ENCODE data around the gene LRRC71. TPM values are rescaled to one million over a fixed set of nuclear protein-coding genes. Genes with fewer than 3 reads are reported as not detected.

The LRRC71 gene
- total RNA-seq, 1 donor from 2014 or later, result not detected

DNA sequence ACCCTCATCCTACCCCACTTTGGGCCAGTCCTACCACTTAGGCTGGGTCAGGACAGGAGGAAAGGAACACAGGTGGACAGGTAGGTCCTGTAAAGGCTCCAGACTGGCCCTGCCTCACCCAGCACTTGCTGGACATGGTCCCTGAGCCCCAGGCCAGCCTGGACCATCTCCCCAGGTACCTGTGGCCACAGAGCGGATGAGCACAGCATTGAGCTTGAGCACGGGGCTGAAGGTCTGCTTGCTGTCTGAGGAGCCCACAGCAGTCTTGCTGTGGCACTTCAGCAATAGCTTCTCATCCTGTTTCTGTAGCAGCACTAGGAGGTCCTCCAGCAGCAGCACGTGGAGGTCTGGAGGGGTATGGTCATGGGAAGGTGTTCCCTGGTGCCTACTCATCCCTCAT is 23.3 kb downstream of the LRRC71 start:
- intact Hi-C loops (cut with micrococcal nuclease), result no loop called here

DNA sequence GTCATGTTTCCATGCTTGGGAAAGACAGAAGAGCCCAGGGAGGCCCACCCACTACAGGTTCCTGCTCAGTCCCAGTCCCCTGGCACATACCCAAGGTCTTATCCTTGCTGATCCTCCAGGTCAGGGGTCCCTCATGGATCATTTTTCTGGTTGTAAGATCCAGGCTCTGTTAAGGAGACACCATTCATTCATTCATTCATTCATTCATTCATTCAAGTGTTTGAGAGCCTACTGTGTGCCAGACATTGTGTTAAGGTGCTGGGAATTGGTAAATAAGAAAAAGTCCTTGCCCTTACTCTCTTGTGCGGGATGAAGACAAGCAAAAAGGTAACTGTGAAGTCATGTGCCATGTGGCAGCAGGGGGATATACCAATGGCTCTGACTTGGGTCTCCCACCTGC is 23.8 kb downstream of the LRRC71 start:
- intact Hi-C loops (cut with micrococcal nuclease), result no loop called here

DNA sequence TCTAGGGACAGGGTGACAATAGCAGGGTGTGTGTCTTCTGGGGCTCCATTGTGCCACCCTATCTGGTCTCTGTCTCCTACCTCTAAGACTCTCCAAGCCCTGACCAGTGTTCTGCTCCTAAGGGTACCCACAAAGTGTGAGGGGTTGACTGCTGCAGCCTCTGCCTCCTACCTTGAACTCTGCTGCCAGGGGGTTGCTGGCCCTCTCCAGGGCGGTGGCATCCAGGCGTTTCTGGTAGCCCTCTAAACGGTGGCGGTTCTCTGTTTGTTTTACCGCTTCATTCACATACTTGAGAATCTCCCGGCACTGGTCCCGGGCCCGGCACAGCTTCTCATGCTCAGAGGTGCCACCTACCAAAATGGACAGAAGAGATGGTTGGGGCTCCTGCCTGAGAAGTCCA is 24.4 kb downstream of the LRRC71 start:
- intact Hi-C loops (cut with micrococcal nuclease), result no loop called here

DNA sequence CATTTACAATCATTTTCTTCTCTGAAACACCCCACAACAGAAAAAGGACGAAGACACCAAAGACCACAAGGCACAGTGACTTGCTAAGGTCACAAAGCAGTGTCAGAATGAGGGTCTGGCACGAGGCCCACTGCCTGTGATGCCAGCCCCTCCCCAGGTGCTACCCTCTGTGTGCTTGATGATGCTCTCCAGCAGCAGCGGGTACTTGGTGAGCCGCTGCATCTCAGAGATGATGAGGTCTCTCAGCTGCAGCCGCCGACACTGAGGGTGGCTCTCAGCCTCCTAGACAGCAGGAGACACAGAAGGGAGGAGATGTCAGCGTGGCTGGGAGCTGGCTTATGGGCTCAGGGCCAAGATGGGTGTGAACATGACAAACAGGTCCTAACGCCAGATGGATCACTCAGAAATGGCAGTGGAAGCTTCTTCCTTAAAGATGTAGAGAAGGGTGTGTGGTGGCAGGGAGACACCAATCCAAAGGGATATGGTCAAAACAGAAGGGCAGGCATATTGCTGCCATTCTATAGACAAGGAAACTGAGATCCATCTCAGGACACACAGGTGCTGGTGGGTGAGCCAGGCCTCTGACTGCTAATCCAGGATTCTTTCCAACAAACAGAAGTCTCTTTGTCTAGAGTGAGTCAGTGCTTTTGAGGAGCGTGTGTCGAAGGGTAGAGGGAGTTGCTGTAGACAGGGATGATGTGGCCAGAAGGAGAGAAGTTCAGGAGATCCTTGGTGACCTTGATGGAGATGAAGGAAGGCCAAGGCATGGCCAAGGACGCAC is 25.6 kb downstream of the LRRC71 start:
- intact Hi-C loops (cut with micrococcal nuclease), result no loop called here

DNA sequence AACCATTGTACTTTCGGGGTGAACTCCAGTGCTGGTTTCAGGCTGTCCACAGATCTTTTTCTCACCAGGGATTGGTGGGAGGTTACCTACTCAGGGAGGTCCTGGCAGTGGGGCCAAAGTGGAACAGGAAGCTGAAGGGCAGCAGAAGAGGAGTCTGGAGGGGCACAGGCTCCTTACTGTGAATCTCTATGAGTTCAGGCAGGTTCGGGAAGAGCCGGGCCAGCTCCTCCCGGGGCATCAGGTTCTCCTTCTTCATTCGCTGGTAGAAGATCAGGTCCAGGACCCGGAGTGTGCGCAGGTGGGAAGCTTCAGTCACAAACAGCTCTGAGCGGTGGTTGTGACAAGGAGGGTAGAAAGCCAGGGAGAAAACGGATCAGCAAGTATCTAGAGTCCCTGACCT is 26.7 kb downstream of the LRRC71 start:
- intact Hi-C loops (cut with micrococcal nuclease), result no loop called here

DNA sequence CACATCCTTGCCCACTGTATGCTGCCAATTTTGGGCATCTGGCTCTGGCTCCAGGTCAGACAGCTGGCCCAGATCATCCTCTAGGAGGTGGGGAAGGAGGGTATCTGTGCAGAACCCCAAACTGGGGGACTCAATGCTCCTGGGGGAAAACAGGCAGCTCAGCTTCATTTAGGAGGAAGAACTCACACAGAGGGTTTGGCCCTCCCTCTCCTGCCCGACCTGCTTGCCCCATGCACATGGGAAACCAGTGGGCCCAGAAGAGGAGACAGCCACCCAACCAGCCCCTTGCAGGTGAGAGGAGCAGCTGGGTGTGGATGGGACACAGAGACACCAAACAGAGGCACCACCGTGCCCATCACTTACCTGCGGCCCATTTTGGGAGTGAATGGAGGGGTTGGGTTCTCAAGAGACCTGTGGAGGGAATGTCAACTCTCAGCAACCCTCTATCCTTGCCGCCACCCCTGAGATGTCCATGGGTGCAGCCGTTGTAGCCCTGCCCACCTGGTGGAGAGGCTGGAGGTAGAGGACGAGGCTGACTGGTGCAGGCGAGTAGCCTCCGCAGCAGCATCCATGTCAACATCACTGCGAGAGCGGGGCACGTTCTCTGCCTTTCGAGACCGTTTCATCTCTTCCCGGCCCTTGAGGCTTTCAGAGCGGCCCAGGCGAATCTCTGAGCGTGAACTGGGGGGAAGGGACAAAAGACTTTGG is 27.5 kb downstream of the LRRC71 start:
- intact Hi-C loops (cut with micrococcal nuclease), result no loop called here

DNA sequence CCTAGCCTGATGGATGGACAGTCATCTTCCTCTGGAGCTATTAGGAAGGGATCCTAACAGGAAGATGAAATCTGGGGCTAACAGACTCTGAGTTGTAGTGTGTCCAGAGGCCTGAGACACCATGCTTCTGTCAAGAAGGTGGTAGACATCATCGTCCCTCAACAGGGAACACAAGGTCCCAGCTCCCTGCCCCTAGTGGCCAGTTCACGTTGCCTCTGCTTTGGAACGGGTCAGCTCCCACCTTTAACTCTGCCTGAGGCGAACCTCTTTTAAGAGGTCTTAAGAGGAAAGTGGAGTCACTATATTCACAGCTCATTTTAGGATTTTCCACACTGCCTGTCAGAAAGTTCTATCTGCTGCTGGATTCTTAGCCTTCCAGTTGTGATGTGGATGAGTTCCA is 28.3 kb downstream of the LRRC71 start:
- intact Hi-C loops (cut with micrococcal nuclease), result no loop called here

DNA sequence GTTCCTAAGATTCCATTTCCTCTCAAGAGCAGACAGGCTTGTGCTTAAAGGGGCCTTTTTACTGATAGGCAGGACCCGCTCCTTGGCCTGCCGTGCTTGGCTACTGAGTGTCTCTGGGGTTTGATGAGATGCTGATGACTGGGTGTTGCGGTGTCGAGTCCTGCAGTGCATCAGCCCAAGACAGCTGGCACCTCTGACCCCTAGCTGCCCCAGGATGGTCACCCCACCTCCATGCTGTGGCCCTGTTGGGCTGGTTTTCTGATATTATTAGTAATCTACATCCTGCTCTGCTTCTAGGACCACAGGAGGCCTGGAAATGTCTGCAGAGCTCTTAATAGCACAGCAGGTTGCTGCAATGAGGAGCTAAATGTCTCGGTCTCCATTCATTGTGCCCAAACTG is 28.7 kb downstream of the LRRC71 start:
- intact Hi-C loops (cut with micrococcal nuclease), result no loop called here

DNA sequence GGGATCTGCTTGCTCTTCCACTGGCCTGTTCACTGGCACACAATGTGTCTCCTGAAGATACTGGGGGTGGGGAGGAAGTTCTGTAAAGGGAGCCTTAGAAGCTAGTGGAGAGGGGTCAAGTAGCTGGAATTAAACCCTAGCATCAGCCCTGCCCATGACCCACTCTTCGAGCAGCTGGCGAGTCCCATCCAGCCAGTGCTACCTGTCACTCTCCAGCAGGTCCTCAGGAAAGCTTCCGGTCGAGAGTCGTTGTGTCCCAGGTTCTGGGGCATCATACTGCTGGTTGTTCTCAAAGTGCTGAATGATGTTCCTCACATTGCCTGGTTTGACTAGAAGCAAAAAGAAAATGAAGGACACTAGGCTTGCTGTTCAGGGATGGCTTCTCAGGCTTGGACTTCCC is 30.9 kb downstream of the LRRC71 start:
- intact Hi-C loops (cut with micrococcal nuclease), result no loop called here

DNA sequence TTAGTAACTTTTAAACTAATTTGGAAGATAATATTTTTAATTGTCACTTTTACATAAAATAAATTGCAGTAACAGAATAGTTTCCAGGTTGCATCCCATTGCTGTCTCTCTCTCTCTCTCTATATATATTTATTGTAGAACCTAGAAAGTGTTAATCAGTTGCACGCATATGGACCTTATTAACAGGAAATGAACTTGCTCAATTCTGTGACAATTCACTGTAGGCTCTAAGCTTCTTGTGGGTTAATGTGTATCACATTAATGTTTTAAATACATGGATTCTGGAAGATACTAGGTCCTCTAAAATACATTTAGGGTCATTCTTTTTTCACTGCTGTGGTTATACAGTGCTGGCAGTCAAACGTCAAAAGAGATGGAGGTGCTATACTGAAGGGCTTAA is 33.1 kb downstream of the LRRC71 start:
- intact Hi-C loops (cut with micrococcal nuclease), result no loop called here

DNA sequence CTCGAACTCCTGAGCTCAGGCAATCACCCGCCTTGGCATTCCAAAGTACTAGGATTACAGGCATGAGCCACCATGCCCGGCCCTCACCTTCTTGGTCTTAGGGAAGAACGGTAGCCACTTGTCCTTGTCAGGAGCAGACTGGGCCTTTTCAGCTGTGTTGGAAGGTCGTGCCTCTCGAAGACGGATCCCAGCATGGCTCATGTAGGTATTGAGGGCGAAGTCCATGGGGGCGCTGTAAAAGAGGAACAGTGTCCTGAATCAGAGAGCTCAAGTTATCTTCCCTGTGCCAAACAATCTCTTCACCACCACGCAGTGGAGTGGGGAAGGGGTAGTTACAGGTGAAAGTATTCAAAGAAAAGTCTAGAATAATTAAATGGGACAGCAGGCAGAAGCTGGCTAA is 35.9 kb downstream of the LRRC71 start:
- intact Hi-C loops (cut with micrococcal nuclease), result loop anchor here (5.0 kb wide), 1 partner anchor 44 kb away; no protein-coding TSS in a partner anchor

DNA sequence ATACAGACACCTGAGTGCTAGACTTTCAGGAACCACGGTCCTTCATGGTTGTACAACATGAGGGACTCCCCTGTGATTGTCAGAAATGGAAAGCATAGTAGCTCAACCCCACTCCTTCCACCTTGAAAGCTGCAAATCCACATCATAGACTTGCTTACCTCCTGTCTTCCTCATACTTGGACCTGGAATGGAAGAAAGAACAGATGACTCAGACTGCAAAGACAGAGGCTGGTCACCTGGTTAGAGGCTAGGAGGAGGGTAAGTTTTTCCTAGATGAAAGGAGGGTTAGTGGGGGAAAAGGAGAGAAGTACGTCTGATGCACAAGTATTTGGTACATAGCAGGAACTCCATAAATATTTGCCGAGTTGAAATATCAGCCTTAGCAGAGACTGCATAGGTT is 37.2 kb downstream of the LRRC71 start:
- intact Hi-C loops (cut with micrococcal nuclease), result loop anchor here (5.0 kb wide), 1 partner anchor 45 kb away; no protein-coding TSS in a partner anchor

DNA sequence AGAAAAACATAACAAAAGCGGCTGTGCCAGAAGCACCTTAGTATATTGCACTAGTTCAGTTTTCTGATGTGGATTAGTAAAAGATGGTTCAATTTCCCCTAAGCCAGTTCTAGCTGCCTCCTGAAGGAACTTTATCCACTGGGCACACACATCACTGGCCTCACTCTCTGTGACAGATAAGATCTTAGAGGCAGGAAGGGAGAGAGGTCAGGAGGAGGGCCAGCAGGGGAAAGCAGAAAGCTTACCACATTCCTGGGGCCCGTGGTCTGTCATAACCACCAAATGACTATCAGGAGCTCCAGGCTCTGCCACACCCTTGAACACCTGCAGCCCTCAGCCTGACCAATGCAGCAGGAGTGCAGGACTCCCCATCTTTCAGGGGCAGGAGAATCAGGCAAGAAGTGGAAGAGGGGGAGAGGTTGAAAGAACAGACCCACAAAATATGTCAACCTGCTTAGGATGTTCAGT is 37.8 kb downstream of the LRRC71 start:
- intact Hi-C loops (cut with micrococcal nuclease), result loop anchor here (5.0 kb wide), 1 partner anchor 46 kb away; no protein-coding TSS in a partner anchor

DNA sequence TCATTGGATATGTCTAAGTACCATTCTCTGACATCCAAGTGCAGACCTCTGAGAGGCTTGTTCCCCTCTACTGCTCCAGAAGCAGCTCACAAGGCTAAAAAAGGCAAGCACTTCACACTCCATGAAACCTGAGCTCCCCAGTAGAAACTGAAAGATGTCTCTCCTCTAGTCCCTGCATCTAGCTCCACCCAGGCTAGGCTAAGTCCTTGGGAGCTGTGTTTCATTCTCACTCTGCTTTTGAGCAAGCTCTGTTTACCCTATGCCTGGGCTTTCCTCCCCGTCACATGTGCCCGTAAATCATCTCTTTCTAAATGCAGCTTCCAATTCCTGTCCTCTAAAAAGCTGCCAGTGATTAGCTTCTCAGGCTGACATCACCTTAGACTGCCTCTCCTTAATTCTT is 39.0 kb downstream of the LRRC71 start:
- intact Hi-C loops (cut with micrococcal nuclease), result loop anchor here (5.0 kb wide), 1 partner anchor 47 kb away; no protein-coding TSS in a partner anchor

DNA sequence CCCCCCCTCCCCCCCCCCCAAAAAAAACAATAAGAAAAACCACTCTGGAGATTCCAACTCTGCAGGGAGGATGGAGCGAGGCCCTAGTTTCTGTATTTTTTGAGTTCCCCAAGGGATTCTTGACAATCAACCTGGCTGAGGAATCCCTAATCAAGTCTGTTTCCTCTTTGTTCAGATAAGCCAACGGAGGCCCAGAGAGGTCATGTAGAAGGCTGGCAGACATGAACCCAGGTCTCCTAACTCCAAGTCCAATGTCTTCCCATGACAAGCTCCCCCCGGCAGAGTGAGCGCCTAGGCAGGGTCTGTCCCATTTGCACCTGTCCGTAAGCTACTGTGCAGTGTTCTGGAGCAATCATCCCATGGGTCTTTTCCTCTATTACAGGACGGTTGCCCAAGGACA is 39.5 kb downstream of the LRRC71 start:
- intact Hi-C loops (cut with micrococcal nuclease), result loop anchor here (5.0 kb wide), 2 partner anchors 48 to 68 kb away; partner anchors contain the start of gene PEAR1

DNA sequence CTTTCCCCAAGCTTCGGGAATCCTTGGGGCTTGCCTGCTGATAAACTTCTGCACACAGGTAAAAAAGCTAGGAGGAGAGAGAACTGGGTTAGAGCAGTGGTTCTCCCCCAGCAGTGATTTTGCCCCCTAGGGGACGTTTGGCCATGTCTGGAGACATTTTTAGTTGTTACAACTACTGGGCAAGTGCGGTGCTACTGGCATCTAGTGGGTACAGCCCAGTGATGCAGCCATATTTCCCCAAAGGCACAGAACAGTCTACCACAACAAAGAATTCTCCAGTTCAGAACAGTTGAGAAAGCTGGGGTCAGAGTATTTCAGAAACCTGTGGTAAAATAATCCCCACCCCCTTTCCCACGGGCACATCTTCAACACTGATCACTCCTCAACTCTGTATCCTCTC is 41.3 kb downstream of the LRRC71 start:
- intact Hi-C loops (cut with micrococcal nuclease), result loop anchor here (5.0 kb wide), 1 partner anchor 69 kb away; the partner anchor contains the start of gene PEAR1

DNA sequence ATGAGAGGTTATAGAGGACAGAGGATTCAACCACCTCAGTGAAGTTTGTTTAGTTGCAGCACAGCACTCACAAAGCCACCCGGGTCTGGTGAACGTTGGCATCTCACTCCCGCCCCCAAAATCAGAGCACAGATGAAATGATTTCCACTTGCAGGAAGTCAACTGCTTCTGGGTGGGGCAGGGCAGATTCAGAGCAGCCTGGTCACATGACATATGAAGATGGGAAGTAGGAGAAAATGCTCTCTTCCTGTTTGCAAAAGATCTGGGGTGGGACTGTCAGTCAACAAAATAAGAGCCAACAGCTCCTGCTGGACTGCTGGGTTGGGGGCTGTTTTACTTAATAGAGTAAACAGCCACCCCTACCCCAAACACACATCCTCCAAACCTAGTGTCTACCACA is 43.2 kb downstream of the LRRC71 start:
- intact Hi-C loops (cut with micrococcal nuclease), result loop anchor here (5.0 kb wide), 1 partner anchor 71 kb away; the partner anchor contains the start of gene PEAR1

DNA sequence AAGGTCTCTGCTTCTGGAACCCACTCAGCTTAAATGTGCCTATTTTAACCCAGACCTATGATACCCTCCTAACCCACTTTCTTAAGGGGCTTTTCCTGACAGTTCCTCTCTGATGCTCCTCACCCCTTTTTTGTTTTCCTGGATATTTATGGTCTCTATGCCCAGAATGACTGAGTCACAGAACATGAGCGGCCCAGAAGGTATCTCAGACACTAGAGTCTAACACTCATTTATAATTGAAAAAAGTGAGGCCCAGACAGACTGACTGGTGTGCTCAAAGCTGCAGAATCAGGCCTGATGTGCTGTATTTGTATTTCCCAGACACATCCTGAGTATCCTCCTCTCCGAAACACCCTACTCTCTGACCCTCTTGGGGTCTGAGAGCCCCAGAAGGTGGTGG is 44.0 kb downstream of the LRRC71 start:
- intact Hi-C loops (cut with micrococcal nuclease), result loop anchor here (5.0 kb wide), 1 partner anchor 72 kb away; the partner anchor contains the start of gene PEAR1

DNA sequence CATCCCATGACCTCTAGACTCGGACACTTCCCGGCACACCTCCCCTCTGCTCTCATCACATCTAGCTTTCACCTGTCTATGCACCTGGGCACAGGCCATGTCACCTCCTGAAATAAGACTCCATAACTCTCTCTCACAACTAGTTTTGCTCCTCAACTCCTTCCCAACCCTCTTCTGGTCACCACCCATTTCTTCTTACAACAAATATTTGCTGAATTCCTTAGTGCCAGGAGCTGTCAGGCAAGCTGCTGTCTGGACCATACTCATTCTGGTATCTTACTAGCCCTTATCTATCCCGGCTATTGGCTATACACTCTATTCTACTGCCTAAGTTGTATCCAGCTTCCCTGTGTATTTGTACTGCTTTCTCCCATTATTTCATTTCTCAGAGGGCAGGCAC is 49.1 kb downstream of the LRRC71 start:
- intact Hi-C loops (cut with micrococcal nuclease), result no loop called here

DNA sequence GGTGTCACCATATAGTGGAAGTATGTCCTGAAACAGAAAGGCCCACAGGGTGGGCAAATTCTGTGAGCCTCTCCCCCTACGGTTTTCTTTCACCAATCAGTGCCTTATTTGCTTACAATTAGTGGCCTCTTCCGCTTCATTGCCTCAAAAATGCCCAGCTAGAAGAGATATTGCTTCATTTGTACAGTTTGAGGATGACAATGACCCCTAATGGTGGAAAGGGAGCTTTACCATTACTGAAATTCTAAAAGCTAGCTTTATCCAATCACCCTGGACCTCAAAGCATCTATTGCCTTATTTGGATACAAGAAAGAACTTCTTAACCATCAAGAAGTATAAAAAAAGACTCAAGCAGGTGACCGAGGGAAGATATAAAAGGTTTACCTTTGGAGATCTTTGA is 49.6 kb downstream of the LRRC71 start:
- intact Hi-C loops (cut with micrococcal nuclease), result no loop called here

DNA sequence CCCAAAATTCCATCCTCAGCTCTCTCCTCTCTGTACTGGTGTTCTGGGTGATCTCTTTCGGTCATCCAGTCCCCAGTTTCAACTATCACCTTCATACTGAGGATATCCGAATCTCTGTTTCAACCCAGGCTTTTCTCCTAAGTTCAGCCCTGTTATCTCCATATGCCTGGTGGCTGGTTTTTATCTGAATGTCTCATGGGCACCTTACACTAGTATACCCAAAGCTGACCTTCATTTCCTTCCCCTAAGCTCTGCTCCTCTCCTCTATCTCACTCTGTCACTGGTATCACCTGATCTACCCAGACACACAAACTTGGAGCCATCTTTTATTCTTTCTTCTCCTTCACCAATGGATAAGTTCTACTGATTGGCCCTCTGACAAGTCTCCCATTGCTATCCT is 53.0 kb downstream of the LRRC71 start:
- intact Hi-C loops (cut with micrococcal nuclease), result no loop called here

DNA sequence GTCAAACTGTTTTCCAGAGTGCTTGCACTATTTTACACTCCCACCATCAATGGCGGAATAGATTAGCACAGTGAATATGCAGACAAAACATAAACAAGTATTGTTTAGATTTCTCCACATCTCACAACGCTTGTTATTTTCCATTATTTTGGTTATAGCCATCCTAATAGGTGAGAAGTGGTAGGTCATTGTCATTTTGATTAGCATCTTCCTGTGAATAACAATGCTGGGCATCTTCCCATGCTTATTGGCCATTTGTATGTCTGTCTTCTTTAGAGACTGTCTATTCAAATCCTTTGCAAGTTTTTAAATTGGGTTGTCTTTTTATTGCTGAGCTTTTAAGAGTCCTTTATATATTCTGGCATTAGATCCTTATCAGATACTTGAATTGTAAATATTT is 54.7 kb downstream of the LRRC71 start:
- intact Hi-C loops (cut with micrococcal nuclease), result no loop called here

Measured in T-helper 2 cell treated with Interferon-gamma antibody and Interleukin-4, amounts not matched to agents 100 ng/mL and 5 ng/mL, for 36 hours (primary cell).